IPS-18c (cell line): ENCODE results near the gene FOS.
"Not testable (repeated sequence)": the region's sequence is repeated elsewhere in the genome, so short reads cannot be mapped to it uniquely, and the experiment has no call there.

Experiments
- H3K4me3 ChIP-seq: 2 replicates; pipeline ENCODE4 v1.7.0; 2013; ENCODE audit warnings: low read depth, mild to moderate bottlenecking, low read length, moderate library complexity; ENCODE audit not compliant: insufficient read depth
- H3K9me3 ChIP-seq: one replicate; pipeline ENCODE4 v1.6.1; 2013; ENCODE audit warnings: mild to moderate bottlenecking, low read length, moderate library complexity; ENCODE audit not compliant: control insufficient read depth, insufficient read depth

FOS gene

GRCh38 chr14:75278422-75279152 lies at the start of gene FOS:
Gene FOS (plus strand): TSS chr14:75278828. CDS start chr14:75278983, 155 bp downstream.
- Histone ChIP-seq H3K4me3 (peak within 1 kb of the TSS; percentile 71), H3K9me3 (no peaks in the 10 kb centered on the region)

DNA sequence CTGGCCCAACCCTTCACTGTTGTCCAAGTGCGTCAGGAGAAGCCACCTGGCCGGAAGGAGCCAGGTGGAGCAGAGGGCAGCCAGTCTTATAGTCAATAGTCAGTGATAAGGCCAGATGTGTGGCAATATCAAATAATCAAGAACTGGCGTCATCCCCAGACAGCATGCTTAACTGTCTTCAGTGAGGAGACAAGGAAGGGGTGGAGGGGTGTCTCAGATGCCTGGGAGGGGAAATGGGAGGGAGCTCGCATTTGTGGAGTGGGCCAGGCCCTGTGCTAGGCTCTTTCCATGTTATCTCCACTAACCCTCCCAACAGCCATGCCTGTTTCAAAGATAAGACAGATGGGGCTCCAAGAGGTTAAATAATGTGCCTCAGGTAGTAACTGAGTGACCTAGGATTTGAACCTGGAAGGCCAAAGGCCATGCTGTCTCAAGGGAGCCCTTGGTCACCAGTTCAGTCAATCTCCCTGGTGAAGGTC lies 48.9 kb upstream of the FOS start:
- Histone ChIP-seq H3K4me3 (no peak overlapping the region), H3K9me3 (no peaks in the 10 kb centered on the region)

- Histone ChIP-seq H3K9me3 (no peaks in the 10 kb centered on the region), H3K4me3 (no peak overlapping the region)
These were observed 48.4 kb upstream of the FOS start for GRCh38 chr14:75230140-75230792.

- H3K4me3 ChIP-seq = no peak overlapping the region
- no peaks in the 10 kb centered on the region for H3K9me3 ChIP-seq
These were observed 47.3 kb upstream of the FOS start for GRCh38 chr14:75231320-75231719.

DNA sequence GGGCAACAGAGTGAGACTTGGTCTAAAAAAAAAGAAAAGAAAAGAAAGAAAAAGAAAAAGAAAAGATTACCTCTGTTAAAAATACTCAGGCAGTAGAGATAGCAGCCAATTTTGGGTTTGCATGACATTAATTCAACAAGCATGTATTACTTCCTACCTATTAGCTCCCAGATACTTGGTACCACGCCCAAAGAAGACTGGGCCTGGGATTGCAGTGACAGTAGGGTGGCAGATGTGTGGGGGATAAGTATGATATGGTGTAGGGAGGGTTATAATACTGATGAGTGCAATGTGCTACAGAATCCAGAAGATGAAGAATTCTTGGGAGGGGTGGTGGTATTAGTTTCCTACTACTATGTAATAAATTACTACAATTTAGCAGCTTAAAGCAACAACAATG lies 46.4 kb upstream of the FOS start:
- H3K4me3 ChIP-seq = no peak overlapping the region

DNA sequence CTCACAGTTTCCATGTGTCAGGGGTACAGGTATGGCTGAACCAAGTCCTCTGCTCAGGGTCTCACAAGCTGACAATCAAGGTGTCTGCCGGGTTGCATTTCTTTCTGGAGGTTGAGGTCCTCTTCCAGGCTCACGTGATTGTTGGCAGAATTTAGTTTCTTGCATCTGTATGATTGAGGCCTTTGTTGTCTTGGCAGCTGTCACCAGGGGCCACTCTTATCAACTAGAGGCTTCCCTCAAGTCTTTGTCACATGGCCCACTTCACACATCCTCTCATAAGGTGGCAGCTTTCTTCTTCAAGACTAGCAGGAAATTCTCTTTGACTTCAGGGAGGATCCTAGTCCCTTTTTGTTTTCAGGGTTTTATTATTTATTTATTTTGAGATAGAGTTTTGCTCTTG lies 46.0 kb upstream of the FOS start:
- Histone ChIP-seq H3K9me3 (peaks cover 2% of the 10 kb centered on the region), H3K4me3 (no peak overlapping the region)

More for the DNA sequence above, 46.4 kb upstream of the FOS start:
- peaks cover 2% of the 10 kb centered on the region for H3K9me3 ChIP-seq

DNA sequence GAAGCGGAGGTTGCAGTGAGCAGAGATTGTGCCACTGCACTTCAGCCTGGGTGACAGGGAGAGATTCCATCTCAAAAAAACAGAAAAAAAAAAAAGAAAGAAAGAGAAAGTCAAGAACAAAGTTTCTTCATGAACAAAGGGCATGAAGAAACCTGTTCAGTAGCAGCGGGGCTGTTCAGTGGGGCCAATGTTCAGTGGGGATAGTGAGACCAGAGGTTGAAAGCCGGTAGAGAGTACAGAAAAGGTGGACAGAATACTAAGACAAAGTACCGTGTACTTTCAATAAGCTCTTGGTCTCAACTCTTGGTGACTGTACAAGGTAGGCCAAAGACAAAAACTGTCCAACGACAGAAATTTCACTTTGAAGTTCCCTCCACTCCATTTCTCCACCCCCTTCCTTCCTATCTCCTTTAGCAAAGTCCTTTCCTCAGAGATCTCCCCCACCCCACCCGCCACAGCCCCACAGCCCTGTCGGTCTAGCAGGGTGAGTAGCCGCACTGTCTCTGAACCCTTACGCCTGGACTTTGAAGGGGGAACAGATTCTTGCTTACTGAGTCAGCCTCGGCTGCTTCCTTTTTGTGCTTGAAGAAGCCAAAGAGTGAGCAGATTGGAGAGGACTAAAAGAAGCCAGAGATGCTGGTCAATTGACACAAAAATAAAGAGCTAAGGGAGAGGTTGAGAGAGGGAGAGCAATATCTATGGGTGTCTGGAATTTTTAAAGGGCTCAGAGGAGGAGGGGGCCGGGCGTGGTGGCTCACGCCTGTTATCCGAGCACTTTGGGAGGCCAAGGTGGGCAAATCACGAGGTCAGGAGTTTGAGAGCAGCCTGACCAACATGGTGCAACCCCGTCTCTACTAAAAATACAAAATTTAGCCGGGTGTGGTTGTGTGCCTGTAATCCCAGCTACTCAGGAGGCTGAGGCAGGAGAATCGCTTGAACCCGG lies 44.2 kb upstream of the FOS start:
- peaks cover 2% of the 10 kb centered on the region for H3K9me3 ChIP-seq
- H3K4me3 ChIP-seq = no peak overlapping the region

DNA sequence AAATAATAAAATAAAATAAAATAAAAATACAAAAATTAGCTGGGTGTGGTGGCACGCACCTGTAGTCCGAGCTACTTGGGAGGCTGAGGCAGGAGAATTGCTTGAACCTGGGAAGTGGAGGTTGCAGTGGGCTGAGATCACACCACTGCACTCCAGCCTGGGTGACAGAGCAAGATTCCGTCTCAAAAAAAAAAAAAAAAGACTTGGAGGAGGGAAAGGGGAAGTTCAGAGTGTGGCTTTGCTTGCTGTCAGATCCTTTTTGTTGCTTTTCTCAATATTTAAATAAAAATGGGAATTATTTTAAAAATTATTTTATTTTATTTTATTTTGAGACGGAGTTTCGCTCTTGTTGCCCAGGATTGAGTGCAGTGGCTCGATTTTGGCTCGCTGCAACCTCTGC lies 43.4 kb upstream of the FOS start:
- not testable (repeated sequence) for H3K9me3 ChIP-seq, H3K4me3 ChIP-seq

DNA sequence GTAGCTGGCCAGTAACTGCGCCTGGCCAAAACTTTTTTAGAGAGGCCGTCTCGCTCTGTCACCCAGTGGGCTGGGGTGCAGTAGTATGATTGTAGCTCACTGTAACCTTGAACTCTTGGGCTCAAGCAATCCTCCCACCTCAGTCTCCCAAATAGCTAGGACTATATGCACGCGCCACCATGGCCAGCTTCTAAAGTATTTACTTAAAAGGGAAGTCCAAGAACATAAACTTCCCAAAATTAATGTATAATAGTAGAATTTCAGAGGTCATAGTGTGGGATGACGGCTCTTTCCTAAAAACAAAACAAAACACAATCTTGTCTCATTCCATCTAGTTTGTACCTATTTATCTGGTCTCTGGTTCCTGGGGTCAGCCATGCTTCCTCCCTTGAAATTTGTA lies 42.2 kb upstream of the FOS start:
- H3K4me3 ChIP-seq = no peak overlapping the region
- peaks cover 2% of the 10 kb centered on the region for H3K9me3 ChIP-seq

GRCh38 chr14:75236901-75237419 lies 41.7 kb upstream of the FOS start:
- Histone ChIP-seq H3K4me3 (no peak overlapping the region), H3K9me3 (peaks cover 2% of the 10 kb centered on the region)

DNA sequence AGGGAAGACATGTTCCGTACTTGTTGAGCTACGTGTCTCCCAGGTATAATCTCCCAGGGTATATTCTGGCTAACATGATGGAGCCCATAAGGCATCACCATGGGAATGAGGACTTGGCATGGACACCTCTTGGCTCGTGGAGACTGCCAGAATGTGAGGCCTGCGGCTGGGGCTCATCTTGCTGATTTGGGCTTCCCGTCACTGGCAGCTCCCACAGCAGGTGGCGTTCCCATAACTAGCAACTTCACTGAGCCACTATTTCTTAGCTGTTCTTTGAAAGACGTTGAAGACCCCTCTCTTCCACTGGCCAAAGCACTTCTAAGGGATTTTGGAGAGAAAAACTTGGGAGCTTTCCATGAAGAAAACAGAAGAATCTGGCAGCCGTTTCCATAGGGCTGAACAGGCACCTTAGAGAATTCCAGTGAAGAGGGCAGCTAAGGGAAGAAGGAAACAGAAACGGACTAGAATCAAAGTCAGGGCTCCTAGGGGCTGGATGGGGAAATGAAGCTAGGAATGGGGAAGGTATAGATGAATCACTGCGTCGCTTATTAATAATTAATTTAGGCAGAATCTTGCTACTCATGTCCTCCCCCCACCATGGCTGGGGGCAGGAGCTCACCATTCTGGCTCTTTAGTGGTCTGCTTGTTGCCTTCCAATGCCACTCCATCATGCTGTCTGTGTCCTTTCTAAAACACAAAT lies 39.7 kb upstream of the FOS start:
- H3K9me3 ChIP-seq = peaks cover 2% of the 10 kb centered on the region
- no peak overlapping the region for H3K4me3 ChIP-seq

DNA sequence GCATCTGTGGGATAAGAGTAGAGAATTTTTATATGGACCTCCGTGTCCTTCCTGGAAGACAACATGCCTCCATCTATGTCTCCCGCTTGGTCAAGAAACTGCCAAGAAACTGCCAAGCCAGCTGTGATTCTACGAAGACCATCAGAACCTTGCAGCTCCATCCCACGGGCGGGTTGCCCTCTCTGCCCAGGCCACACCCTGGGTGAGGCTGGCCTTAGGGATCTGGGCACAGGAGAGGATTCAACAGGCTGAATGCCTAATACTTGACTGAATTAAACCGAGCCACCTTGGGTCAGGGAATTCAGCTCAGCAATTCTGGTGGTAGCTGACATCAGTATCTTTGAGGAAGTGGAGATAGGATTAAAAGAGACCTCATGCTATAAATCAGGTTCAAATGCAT lies 37.8 kb upstream of the FOS start:
- Histone ChIP-seq H3K9me3 (peaks cover 2% of the 10 kb centered on the region), H3K4me3 (no peak overlapping the region)

DNA sequence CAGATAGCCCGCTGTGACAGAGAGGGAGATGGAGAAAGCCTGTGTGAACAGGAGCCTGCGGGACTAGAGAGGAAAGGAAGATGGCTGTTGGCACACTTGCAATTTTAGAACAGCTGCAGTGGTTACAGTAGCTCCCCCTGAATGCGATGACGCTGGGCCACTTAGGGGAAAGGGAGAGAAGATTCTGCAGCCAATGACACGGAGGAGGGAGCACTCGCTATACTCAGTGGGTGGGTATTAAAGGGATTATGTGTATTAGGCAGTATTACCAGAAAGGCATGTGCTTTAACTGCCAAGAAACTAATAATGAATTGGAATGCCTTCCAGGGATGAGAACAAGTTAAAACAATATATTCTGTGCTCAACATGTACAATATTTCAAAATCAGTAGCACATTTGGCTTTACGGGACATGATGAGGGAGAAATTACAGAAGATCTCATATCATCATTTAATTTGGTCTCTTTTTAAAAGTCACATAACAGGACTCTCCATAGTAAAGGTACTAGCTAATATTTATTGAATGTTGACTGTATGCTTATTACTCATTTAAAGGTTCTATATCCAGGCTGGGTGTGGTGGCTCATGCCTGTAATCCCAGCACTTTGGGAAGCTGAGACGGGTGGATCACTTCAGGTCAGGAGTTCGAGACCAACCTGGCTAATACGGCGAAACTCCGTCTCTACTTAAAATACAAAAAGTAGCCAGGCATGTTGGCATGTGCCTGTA lies 35.9 kb upstream of the FOS start:
- no peaks in the 10 kb centered on the region for H3K9me3 ChIP-seq
- H3K4me3 ChIP-seq = no peak overlapping the region

- H3K9me3 ChIP-seq = no peaks in the 10 kb centered on the region
- H3K4me3 ChIP-seq = no peak overlapping the region
These were observed 34.5 kb upstream of the FOS start for GRCh38 chr14:75244121-75244520.

DNA sequence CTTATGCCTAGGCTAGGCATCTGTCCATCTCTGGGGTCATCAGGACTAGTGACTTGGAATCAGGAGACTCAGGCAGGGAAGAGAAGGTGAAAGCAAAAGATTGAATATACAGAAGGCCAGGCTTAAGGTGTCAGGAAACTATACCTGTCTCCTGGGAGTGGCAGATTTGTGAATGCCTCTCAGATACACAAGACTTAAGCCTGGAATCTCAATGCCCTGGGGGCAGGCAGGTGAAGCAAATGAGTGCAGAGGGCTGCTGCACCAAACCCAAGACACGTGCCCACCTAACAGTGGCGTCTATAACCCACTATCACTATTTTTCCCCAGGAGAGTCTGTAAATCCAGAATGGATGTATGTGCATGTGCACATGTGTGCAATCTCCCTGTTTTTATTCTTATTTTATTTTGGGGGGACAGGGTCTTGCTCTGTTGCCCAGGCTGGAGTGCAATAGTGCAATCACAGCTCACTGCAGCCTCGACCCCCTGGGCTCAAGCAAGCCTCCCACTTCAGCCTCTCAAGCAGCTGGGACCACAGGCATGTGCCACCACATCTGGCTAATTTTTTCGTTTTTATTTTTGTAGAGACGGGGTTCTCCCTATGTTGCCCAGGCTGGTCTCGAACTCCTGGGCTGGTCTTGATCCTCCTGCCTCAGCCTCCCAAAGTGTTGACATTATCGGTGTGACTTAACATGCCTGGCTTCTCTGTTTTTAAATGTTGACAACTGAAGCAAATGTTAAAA lies 31.9 kb upstream of the FOS start:
- Histone ChIP-seq H3K9me3 (no peaks in the 10 kb centered on the region), H3K4me3 (no peak overlapping the region)
